GM12878 (cell line): Measurements from ENCODE around the gene GPR39. TPM values are rescaled to one million over a fixed set of nuclear protein-coding genes. Genes with fewer than 3 reads are reported as not detected.

Experiments used
- ATAC-seq: fragments of 200-7000 bp; cut with Tn5 transposase; 3 replicates; pipeline ENCODE4 v1.9.1; 2020; ENCODE audit warnings: mild to moderate bottlenecking, moderate library complexity
- BruUV-seq: library from RNA; stranded (reverse); fragments of 400-500 nt; replicated peaks from 2 replicates; lab custom pipeline; 2021; lab: Mats Ljungman, UMichigan
- CTCF ChIA-PET: fragments of 300-600 bp; sonication (Branson Sonifier 250); formaldehyde crosslinking; extraction: SDS; loops from one replicate; lab custom pipeline; 2021; ENCODE audit warnings: inconsistent platforms; lab: Yijun Ruan, JAX
- POLR2A ChIA-PET: fragments of 350-600 bp; formaldehyde crosslinking; extraction: SDS; loops from one replicate; lab custom pipeline; 2021; ENCODE audit warnings: inconsistent platforms; lab: Charles Lee
- RAD21 ChIA-PET: fragments of 300-600 bp; sonication (Branson Sonifier 250); formaldehyde crosslinking; loops from one replicate; lab custom pipeline; 2023; ENCODE audit warnings: antibody characterized with exemption; ENCODE audit not compliant: unreplicated experiment; lab: Charles Lee
- SMC1A ChIA-PET: fragments of 300-600 bp; sonication (Branson Sonifier 250); formaldehyde crosslinking; loops from one replicate; lab custom pipeline; 2023; ENCODE audit not compliant: unreplicated experiment, uncharacterized antibody; lab: Charles Lee
- DNase-seq: peaks from one replicate; pipeline ENCODE4 v3.0.0-alpha.2; 2011; ENCODE audit warnings: low read depth, low spot score
- FAIRE-seq: peaks from 3 replicates; lab custom pipeline; 2011; peaks lifted over from hg19 to GRCh38; lab: Jason Lieb, UNC
- H2AFZ ChIP-seq: 2 replicates; pipeline ENCODE4 v1.6.0; 2011; ENCODE audit warnings: low read depth, low read length, control low read depth; ENCODE audit not compliant: control insufficient read depth
- H3K27ac ChIP-seq: 2 replicates; pipeline ENCODE4 v1.5.1; 2011; ENCODE audit warnings: control low read depth; ENCODE audit not compliant: control insufficient read depth, insufficient read depth
- H3K27me3 ChIP-seq, 2 experiments: replicated peaks in 1 of 2; 2 replicates each; pipeline versions ENCODE4 v1.6.0 to v1.6.1; 2011; ENCODE audit warnings: low read length in 1 of 2; ENCODE audit not compliant: control insufficient read depth in 2 of 2, insufficient read depth in 2 of 2
- H3K36me3 ChIP-seq, 2 experiments: 2 replicates each; pipeline ENCODE4 v1.5.1; 2011; ENCODE audit warnings: low read length in 1 of 2; ENCODE audit not compliant: control insufficient read depth in 2 of 2, insufficient read depth in 2 of 2
- H3K4me1 ChIP-seq: 2 replicates; pipeline ENCODE4 v1.6.1; 2011; ENCODE audit warnings: mild to moderate bottlenecking, low read length, moderate library complexity, mixed read lengths; ENCODE audit not compliant: control insufficient read depth, insufficient read depth
- H3K4me2 ChIP-seq: 2 replicates; pipeline ENCODE4 v1.6.0; 2011; ENCODE audit warnings: control low read depth; ENCODE audit not compliant: control insufficient read depth, insufficient read depth
- H3K4me3 ChIP-seq: fragments of 200-600 bp; sonication (generic); 2 replicates; pipeline ENCODE4 v1.5.1; 2016
- H3K79me2 ChIP-seq: 2 replicates; pipeline ENCODE4 v1.6.0; 2011; ENCODE audit warnings: low read length; ENCODE audit not compliant: control insufficient read depth, insufficient read depth
- H3K9ac ChIP-seq: 2 replicates; pipeline ENCODE4 v1.8.0; 2011; ENCODE audit warnings: low read length, control low read depth, mixed read lengths; ENCODE audit not compliant: control insufficient read depth, insufficient read depth
- H3K9me3 ChIP-seq: replicated peaks from 3 replicates; pipeline ENCODE4 v1.5.1; 2011; ENCODE audit warnings: mild to moderate bottlenecking, low read length; ENCODE audit not compliant: control insufficient read depth, insufficient read depth
- H4K20me1 ChIP-seq: 2 replicates; pipeline ENCODE4 v1.6.0; 2011; ENCODE audit not compliant: control insufficient read depth, insufficient read depth
- DPF2 ChIP-seq: fragments of 450-650 bp; IDR thresholded peaks from 2 replicates; pipeline ENCODE4 v1.6.1; 2017; ENCODE audit warnings: mild to moderate bottlenecking
- FOXK2 ChIP-seq: fragments of 450-650 bp; IDR thresholded peaks from 2 replicates; pipeline ENCODE4 v1.6.1; 2017; ENCODE audit warnings: mild to moderate bottlenecking, moderate library complexity
- GABPA ChIP-seq: IDR thresholded peaks from 2 replicates; pipeline ENCODE4 v1.6.1; 2014; ENCODE audit warnings: antibody characterized with exemption, low read depth, mild to moderate bottlenecking, inconsistent platforms
- HDAC6 ChIP-seq: fragments of 200-600 bp; sonication (generic); IDR thresholded peaks from one replicate; pipeline ENCODE4 v1.8.0; 2017; ENCODE audit warnings: antibody characterized with exemption; ENCODE audit not compliant: unreplicated experiment
- LARP7 ChIP-seq: fragments of 450-650 bp; IDR thresholded peaks from 2 replicates; pipeline ENCODE4 v1.6.1; 2017; ENCODE audit warnings: mild to moderate bottlenecking
- POLR2AphosphoS2 ChIP-seq: IDR thresholded peaks from 2 replicates; pipeline ENCODE4 v1.6.1; 2011; ENCODE audit warnings: low read depth, mild to moderate bottlenecking, low read length, improper control_type of control experiment, moderate library complexity
- RAD51 ChIP-seq: fragments of 450-650 bp; IDR thresholded peaks from 2 replicates; pipeline ENCODE4 v1.6.1; 2016; ENCODE audit warnings: moderate library complexity, mild to moderate bottlenecking, inconsistent platforms
- SREBF1 ChIP-seq: IDR thresholded peaks from 2 replicates; pipeline ENCODE4 v1.6.1; 2012; ENCODE audit warnings: mild to moderate bottlenecking, low read length
- ZNF207 ChIP-seq: fragments of 450-650 bp; IDR thresholded peaks from 2 replicates; pipeline ENCODE4 v1.6.1; 2014; ENCODE audit warnings: antibody characterized with exemption, mild to moderate bottlenecking, borderline replicate concordance
- ZNF274 ChIP-seq: IDR thresholded peaks from one replicate; pipeline ENCODE4 v1.8.0; 2011; ENCODE audit not compliant: insufficient read length, insufficient read depth
- ZNF384 ChIP-seq: IDR thresholded peaks from 2 replicates; pipeline ENCODE4 v1.6.1; 2012; ENCODE audit warnings: low read depth, mild to moderate bottlenecking, low read length, improper control_type of control experiment, borderline replicate concordance
- WGBS: methylation state at CpG from one replicate; pipeline ENCODE4 v1.1.6; 2016; ENCODE audit warnings: low lambda C conversion rate; ENCODE audit not compliant: insufficient replicate concordance, insufficient coverage; ENCODE audit errors: missing lambda C conversion rate; 5-methylcytosine and 5-hydroxymethylcytosine counted together
- in situ Hi-C: fragments of 300-500 bp; cut with MboI; formaldehyde crosslinking; loops from 9 replicates; pipeline ENCODE4 v1.14.3; 2018; ENCODE audit warnings: mixed read lengths
- intact Hi-C: fragments of 100-400 bp; cut with micrococcal nuclease; formaldehyde crosslinking; loops from one replicate; pipeline ENCODE4 v1.14.2; 2022; ENCODE audit not compliant: unreplicated experiment
- polyA plus RNA-seq, 11 experiments: library from polyadenylated mRNA; depleted of rRNA in 4 of 11; unstranded in 6 of 11; stranded (reverse) in 5 of 11; fragments of >200 nt; fragmentation: Nextera tagmentation in 4 of 11; fragmentation: Illumina TruSeq in 1 of 11; extraction: Ambion mirVana in 4 of 11; extraction: Trizol in 1 of 11; gene quantifications; 1 replicate in 1 of 11; 2 replicates in 10 of 11; pipeline versions ENCODE4 v1.2.1 to v1.2.3, GENCODE V29; 2011 to 2016; ENCODE audit warnings: inconsistent platforms in 2 of 11, missing spikeins in 2 of 11, low read depth in 1 of 11
- total RNA-seq, 4 experiments: library from RNA; depleted of rRNA in 3 of 4; stranded (reverse); fragments of >200 nt in 3 of 4; fragmentation: Illumina TruSeq in 1 of 4; extraction: Trizol in 1 of 4; gene quantifications; 2 replicates each; pipeline versions ENCODE4 v1.2.1 to v1.2.3, GENCODE V29; 2013 to 2021
- TF ChIP-seq, protein P1 (sequence below): fragments of 450-650 bp; formaldehyde crosslinking; IDR thresholded peaks from 2 replicates; pipeline ENCODE4 v1.4.0; 2022; ENCODE audit warnings: mild to moderate bottlenecking, moderate library complexity

GPR39 gene
- total and polyA plus RNA-seq, 10 of the 15 experiments (the other 5 are each of a cell fraction or from before 2014, with no cell fraction given) = 0.05 to 0.23 TPM; not detected in 8

DNA sequence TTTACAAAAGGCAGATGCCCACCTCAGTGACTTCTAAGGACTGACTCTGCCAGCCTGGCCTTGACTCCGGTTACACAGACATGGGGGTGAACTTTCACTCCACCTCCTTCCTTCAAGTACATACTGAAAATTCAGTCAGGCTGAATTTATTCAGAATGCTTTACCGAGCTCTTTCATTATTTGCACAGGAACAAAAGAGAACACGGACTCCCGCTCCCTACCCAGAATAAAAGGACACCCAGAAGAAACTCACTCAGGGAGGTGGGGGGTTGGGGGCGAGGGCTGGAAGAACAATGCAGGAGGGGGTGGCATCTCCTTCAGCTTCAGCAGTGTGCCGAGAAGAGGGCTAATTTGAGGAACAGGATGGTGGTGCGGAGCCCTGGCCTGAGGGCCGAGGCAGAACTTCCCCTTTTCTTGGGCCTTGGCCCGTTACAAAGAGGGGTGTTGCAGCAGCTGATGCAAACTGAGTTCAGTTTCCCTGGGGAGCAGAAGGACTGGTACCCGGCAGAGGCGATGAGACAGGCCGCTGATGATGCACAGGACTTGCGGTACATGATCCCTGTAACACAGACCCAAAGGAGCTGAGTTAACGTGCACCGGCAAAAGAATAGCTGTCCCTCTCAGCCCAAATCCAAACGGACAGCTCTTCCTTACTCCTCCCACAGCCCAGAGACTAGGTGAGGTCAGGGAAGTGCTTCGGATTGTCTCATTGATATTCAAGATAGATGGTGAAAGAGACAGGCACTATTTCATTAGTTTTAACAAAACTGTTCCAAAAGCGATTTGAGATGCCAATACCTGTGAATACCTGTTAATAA, 229.3 kb downstream of the GPR39 start (continued):
- TF ChIP-seq RAD51 = no peak

DNA sequence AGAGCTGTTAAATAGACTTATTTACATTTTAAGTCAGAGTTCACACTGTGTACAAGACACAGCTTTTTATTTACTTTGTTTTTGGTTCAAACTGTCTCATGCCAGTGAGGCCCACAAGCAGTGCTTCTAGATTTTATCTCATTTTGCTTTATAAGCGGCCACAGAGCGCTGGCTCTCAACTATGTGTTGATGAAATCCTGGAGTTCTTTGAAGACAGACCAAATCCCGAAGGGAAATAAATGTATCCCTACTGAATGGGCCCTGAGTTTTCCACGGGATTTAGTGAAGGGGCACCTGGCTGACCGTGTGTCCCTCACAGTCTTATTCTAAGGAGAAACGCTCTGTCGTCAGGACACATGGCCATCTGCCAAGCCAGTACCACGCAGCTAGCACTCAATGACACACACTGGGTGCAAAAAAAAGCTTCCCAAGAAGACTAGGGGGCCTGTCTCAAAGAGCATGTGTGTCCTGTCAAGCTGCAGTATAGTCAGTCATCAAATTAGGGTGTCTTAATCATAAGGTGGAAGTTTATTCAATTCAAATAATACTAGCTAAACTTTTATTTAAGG, 230.0 kb downstream of the GPR39 start:
- intact Hi-C loops = no loop called here

More for the DNA sequence above, 230.0 kb downstream of the GPR39 start:
- no peak for FAIRE-seq
- H3K4me3 ChIP-seq = no peak overlapping the region
- H3K4me1 ChIP-seq = no peaks in the 10 kb centered on the region
- in situ Hi-C loops = no loop called here
- TF ChIP-seq POLR2AphosphoS2 (no peak), FOXK2 (no peak), LARP7 (no peak), GABPA (no peak), ZNF274 (no peak), ZNF207 (no peak), HDAC6 (no peak), DPF2 (no peak), SREBF1 (no peak), ZNF384 (no peak)
- TF ChIP-seq, protein P1, sequence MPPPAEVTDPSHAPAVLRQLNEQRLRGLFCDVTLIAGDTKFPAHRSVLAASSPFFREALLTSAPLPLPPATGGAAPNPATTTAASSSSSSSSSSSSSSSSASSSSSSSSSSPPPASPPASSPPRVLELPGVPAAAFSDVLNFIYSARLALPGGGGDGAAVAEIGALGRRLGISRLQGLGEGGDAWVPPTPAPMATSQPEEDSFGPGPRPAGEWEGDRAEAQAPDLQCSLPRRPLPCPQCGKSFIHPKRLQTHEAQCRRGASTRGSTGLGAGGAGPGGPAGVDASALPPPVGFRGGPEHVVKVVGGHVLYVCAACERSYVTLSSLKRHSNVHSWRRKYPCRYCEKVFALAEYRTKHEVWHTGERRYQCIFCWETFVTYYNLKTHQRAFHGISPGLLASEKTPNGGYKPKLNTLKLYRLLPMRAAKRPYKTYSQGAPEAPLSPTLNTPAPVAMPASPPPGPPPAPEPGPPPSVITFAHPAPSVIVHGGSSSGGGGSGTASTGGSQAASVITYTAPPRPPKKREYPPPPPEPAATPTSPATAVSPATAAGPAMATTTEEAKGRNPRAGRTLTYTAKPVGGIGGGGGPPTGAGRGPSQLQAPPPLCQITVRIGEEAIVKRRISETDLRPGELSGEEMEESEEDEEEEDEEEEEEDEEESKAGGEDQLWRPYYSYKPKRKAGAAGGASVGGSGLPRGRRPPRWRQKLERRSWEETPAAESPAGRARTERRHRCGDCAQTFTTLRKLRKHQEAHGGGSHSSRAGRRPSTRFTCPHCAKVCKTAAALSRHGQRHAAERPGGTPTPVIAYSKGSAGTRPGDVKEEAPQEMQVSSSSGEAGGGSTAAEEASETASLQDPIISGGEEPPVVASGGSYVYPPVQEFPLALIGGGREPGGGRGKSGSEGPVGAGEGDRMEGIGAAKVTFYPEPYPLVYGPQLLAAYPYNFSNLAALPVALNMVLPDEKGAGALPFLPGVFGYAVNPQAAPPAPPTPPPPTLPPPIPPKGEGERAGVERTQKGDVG (CRISPR knock-in tag) = no peak
- TF ChIP-seq, all 136 proteins: peak for 0
- BruUV-seq = no TSS peak
- Histone ChIP-seq H3K27ac (no peak overlapping the region), H3K27me3 (no peaks in the 10 kb centered on the region), H4K20me1 (no peaks in the 10 kb centered on the region), H3K9ac (no peak overlapping the region), H3K4me2 (no peak overlapping the region), H3K9me3 (no peaks in the 10 kb centered on the region), H3K36me3 (no peaks in the 10 kb centered on the region), H3K79me2 (no peaks in the 10 kb centered on the region), H2AFZ (no peak overlapping the region)
- ATAC-seq (no peak), DNase-seq (no peak)
- 50% methylated on average over 8 of the region's 8 CpGs for WGBS
- ChIA-PET RAD21 (interaction anchor here (0.8 to 1.0 kb wide), 2 partner anchors 521 to 525 kb away, joined by 3 read pairs; no protein-coding TSS in a partner anchor), POLR2A (no interaction called here), CTCF (interaction anchor here (0.7 to 1.3 kb wide), 4 partner anchors 10 to 1197 kb away, joined by 3 to 4 read pairs (median 3); no protein-coding TSS in a partner anchor), SMC1A (interaction anchor here (1.0 kb wide), 1 partner anchor 525 kb away, joined by 3 read pairs; no protein-coding TSS in a partner anchor)
